Islet of Langerhans (tissue), 1 donor: ENCODE results near the gene DNAH17.
"Not testable (repeated sequence)": the region's sequence is repeated elsewhere in the genome, so short reads cannot be mapped to it uniquely, and the experiment has no call there.

Experiments used
- FAIRE-seq: peaks from one replicate; lab custom pipeline; 2011; peaks lifted over from hg19 to GRCh38; lab: Jason Lieb, UNC

Gene DNAH17

DNA sequence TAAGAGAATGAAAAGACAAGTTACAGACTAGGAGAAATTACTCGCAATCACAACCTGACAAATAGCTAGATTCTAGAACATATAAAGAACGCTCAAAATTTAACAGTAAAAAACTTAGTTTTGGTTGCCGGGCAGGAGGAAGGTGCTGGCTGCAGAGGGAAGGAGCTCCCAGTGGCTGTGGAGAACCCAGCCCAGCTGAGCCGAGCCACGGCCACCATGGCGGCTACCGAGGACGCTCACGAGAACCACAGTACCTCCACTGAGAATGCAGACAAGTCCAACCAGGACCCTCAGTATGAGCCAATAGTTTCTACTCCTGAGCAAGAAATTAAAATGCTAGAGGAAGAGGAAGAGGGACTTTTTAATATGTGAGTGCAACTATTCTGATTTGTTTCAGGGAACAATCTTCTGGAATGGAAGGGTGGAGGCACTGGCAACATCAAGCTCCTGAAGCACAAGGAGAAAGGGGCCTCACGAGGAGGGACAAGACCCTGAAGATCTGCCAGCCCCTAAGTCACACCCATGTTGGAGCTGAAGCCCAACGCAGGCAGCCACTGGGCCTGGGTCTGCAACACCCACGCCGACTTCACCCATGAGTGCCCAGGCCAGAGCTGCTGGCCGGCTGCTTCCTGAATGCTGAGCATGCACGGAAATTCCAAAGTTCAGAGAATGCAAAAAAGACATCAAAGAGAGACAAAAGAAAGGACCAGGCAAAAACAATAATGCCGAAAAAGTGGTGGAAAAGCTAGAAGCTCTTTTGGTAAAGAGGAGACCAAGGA is 55.0 kb downstream of the DNAH17 start:
- FAIRE-seq: no peak

DNA sequence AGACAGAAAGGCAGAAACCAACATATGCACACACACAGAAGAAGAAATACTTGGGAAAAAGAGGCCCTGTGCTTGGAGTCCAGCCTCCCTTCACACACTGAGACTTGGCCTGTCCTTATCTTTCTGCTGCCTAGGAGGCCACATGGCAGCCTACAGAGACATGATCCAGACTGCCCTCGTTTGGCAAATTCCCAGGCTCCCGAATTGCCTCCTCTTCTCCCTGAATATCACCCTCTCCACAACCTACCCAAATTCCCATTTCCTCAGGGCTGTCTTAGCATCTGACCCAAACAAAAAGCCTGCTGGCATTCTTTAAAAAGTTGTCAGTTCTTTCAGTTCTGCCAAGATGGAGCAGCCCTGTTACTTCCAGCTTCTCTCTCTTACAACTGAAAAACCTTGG is 59.8 kb downstream of the DNAH17 start:
- no peak for FAIRE-seq

DNA sequence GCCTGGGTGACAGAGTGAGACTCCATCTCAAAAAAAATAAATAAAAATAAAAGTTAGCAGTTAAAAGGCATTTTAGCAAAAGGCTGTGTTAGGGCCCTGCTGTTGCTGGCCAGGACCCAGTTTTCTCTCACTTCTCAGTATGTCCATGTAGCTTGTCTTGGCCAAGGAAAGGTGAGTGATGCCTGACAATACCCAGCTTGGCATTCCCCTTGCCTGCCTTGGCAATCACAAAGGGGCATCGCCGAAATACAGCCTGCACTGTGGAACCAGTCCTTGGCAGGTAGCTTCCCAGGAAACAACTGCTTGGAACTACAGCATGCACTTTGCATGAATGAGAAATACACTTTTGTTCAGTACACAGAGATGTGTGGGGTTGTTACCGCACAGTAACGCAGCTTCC is 61.7 kb downstream of the DNAH17 start:
- FAIRE-seq: no peak

DNA sequence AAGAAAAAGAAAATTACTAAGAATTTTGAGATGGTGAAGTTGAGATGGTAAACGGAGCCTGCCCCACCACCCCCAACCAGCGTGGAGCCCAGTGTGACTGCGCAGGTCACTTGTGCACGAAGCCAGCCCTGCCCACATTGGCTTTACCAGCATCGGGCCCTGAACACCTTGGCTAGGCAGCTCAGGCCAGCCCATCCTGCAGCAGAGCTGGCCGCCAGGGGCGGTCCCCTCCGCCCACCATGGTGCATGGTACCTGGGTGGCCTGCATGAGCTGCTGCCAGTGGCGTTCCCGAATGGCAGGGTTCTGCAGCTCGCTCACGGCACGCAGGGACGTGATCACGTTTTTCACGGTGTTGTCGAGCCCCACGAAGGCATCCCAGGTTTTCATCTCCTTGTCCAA is 62.7 kb downstream of the DNAH17 start:
- FAIRE-seq: no peak

DNA sequence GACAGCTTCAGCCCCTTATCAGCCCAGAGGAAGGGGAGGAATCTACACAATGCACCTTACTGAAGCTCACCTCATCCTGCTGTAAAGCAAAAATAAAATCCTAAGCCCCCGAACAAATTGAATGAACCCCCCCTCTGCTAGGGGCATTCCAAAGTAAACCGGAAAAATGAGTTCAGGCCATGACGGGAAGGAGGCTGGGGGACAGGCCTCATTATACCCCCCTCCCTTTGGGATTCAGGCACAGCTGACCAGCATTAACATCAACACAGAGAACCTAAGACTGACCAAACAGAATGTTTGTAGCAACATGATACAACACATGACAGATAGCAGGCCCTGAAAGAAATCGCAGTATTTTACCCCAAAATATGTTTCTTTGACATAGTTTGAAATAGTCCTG is 64.2 kb downstream of the DNAH17 start:
- no peak for FAIRE-seq

DNA sequence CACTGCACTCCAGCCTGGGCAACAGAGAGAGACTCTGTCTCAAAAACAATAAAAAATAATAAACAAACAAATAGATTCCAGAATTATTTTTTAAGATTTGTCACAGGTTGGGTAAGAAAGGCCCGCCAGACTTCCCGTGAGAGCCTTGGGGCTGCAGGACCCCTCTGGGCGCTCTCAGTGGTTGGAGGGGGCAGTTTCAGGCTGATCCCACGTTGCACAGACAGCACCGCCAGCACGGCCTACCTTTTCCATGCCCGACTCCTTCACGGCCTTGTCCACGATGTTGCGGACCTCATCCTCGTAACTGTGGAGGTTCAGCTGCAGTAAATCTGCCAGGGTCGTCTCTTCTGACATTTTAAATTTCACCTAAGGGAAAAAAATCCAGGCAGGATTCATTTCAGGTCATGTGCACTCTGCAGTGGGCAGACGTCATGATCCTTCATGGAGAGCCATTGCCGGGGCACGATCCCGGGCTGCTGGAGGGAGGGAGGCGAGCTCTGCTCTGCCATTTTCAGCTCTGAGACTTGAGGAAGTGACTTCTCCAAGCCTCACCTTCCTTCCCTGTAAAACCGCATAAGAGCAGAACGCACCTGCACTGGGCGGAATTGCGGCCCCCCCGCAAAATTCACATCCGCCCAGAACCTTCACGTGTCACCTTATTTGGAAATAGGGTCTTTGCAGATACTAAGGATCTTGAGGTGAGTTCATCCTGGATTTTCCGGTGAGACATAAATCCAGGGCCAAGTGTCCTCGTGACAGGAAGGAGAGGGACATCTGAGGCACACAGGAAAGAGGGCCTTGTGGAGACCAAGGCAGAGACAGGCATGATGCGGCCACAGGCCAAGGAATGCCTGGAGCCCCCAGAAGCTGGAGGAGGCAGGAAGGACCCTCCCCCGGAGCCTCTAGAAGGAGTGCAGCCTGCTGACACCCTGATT is 66.8 kb downstream of the DNAH17 start:
- FAIRE-seq: no peak

- FAIRE-seq: no peak
These were observed 69.7 kb downstream of the DNAH17 start for GRCh38 chr17:78507526-78507925.

DNA sequence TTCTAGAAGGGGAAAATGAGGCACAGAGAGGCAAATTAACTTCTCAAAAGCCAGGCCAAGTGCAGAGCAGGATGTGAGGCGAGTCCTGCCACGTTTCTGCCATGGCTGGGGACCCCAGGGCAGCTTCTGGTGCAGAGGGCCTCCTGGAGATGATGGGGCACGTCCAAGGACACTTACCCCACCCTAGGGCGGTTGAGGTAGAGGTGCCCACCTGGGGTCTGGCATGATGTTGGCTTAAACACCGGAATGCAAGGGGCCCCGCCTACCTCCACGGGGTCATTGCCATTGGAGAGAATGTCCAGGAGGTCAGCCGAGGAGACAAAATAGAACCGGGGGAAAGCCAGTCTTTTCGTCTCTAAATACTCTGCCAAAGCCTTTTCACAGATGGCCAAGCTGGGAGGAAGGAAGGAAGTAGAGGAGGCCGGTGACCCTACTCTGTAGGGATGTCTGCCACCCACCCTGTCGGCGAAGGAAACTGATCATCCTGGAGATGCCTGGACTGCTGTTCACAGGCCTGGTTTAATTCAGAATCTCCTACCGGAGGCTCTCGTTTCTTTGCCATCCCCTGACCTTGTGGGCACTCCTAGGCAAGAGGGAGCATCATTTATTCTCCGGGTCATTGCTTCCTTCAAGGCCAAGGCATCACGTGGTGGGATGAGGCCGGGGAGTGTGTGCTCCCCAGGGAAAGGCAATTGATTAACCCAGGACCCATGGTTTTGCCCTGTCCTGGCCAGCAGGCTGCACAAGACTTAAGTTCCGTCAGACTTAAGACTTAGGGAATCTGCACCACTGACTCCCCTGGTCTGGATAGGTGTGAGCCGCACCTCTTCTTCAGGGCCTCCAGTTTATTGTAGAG is 70.5 kb downstream of the DNAH17 start:
- no peak for FAIRE-seq

GRCh38 chr17:78504156-78504925 is 72.9 kb downstream of the DNAH17 start:
- FAIRE-seq: no peak

- FAIRE-seq: not testable (repeated sequence)
These were observed 73.8 kb downstream of the DNAH17 start for GRCh38 chr17:78503388-78503787.

GRCh38 chr17:78502611-78503148 is 74.5 kb downstream of the DNAH17 start:
- FAIRE-seq: no peak

DNA sequence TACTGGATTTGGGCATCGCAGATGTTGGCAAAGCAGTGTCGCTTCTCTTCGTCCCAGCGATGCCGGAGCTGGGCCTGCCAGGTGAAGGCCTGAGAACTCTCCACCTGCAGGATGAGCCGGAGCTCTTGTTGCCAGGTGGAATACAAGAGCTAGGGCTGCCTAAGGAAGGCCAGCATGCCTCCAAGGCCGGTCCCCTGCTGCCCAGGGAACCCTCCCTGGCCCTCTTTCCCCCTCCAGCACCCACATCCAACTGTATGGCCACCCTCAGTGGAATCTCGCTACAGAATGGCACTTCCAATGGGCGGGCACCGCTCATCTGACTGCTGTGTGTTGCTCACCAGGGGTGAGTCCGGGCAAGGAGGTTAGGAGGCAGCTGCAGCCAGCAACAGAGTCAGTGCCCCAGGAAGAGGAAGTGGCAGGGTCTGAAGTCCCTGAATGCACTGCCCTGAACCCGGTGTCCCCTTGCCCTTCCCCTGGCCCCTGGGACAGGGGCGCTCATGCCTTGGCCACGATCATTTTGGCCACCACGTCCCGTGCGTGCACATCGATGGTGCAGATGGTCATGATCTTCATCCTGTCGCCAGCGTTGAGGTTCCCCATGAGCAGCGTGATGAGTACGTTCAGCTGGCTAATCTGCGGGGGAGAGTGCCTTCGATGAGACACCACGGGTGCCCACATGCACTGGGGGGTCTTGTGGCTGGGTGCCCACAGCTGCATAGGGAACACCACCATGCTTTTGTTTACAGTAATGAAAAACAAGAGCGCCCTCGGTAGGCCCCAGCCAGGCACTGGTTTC is 75.8 kb downstream of the DNAH17 start:
- no peak for FAIRE-seq

GRCh38 chr17:78500806-78501205 is 76.4 kb downstream of the DNAH17 start:
- no peak for FAIRE-seq

GRCh38 chr17:78499715-78500540 is 77.3 kb downstream of the DNAH17 start:
- FAIRE-seq: no peak

- FAIRE-seq: no peak
These were observed 78.3 kb downstream of the DNAH17 start for GRCh38 chr17:78498848-78499247.

GRCh38 chr17:78497115-78497540 is 80.1 kb downstream of the DNAH17 start:
- FAIRE-seq: no peak

GRCh38 chr17:78496311-78496710 is 80.9 kb downstream of the DNAH17 start:
- no peak for FAIRE-seq

DNA sequence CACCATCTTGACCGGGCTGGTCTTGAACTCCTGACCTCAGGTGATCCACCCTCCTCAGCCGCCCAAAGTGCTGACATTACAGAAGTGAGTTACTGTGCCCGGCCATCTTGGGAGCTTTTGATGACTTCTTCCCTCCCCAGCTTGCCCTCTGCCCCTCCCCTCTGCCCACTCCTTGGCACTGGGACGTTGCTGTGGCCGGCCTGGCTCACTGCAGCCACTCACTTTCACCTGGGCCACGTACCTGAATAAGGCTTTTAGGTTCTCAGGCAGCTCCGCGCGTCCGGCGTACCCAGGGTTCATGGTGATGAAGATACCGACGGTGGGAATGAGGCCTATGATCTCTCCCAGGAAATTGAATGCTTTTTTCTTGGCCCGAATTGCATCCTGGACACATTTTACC is 81.6 kb downstream of the DNAH17 start:
- FAIRE-seq: no peak

DNA sequence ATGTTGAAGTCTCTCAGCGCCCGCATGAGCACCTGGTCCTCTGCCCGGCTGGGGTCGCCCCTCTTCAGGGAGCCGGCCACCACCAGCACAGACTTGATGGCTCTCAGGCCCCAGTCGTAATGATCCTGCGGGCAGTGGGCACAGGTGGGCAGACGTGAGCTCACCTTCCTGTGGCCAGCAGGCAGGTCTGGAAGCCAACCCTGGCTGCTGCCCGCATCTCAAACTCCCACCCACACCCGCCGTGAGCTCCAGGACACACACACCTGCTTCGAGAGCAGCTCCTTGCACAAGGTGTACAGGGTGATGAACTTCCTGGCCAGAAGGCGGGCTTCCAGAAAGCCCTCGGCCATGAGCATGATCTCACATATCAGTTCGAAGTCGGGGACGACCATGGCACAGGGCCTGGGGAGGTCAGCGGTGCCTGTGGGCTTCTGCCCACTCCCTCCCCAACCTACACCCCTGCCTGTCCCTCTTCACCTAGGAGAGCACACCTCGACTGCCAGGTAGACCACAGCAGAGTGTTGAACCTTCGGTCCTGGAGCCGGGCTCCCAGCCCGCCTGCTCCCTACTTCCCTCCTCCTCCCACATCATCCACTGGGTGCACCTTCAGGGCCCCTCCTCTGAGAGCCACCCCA is 82.4 kb downstream of the DNAH17 start:
- no peak for FAIRE-seq
